K562 (cell line): ENCODE measurements around the gene TBL1X. TPM values are rescaled to one million over a fixed set of nuclear protein-coding genes. Genes with fewer than 3 reads are reported as not detected.

Experiments
- BRCA1 ChIP-seq, 2 experiments: fragments of 450-650 bp in 1 of 2; sonication (generic) in 1 of 2; formaldehyde crosslinking in 1 of 2; IDR thresholded peaks; 2 replicates each; pipeline versions ENCODE4 v1.5.0 to v1.6.1; 2017 to 2020; ENCODE audit warnings: mild to moderate bottlenecking in 1 of 2, missing genetic modification reagents in 1 of 2
- JUNB ChIP-seq: fragments of 450-650 bp; formaldehyde crosslinking; conservative IDR thresholded peaks from 2 replicates; pipeline ENCODE4 v1.4.0; 2020; ENCODE audit warnings: mild to moderate bottlenecking
- STAG1 ChIP-seq: sonication (generic); formaldehyde crosslinking; IDR thresholded peaks from 2 replicates; pipeline ENCODE4 v1.5.0; 2020; ENCODE audit warnings: missing genetic modification reagents, borderline replicate concordance
- ZBED1 ChIP-seq: IDR thresholded peaks from 2 replicates; pipeline ENCODE4 v1.6.1; 2014
- polyA plus RNA-seq, 8 experiments: library from polyadenylated mRNA; depleted of rRNA in 4 of 8; stranded (reverse) in 5 of 8; unstranded in 3 of 8; fragments of >200 nt; fragmentation: Nextera tagmentation in 2 of 8; fragmentation: Illumina TruSeq in 1 of 8; extraction: Ambion mirVana in 2 of 8; extraction: Trizol in 1 of 8; gene quantifications; 2 replicates each; pipeline versions ENCODE4 v1.2.1 to v1.2.3, GENCODE V29; 2011 to 2014; ENCODE audit warnings: inconsistent platforms in 1 of 8, missing spikeins in 1 of 8
- total RNA-seq, 7 experiments: library from RNA; depleted of rRNA in 6 of 7; stranded (reverse); fragments of >200 nt in 6 of 7; fragmentation: Illumina TruSeq in 2 of 7; extraction: Trizol in 2 of 7; gene quantifications; 2 replicates each; pipeline versions ENCODE4 v1.2.1 to v1.2.3, GENCODE V29; 2011 to 2021; ENCODE audit warnings: low replicate concordance in 1 of 7
- TF ChIP-seq, protein P1 (sequence below): fragments of 450-650 bp; IDR thresholded peaks from 2 replicates; pipeline ENCODE4 v1.6.1; 2017; ENCODE audit warnings: antibody characterized with exemption
- TF ChIP-seq, protein P2 (sequence below): fragments of 250-450 bp; sonication (Bioruptor Pico); IDR thresholded peaks from 2 replicates; pipeline ENCODE4 v1.4.0; 2020; ENCODE audit warnings: borderline replicate concordance
- TF ChIP-seq, protein P3 (sequence below): fragments of 450-650 bp; formaldehyde crosslinking; conservative IDR thresholded peaks from 2 replicates; pipeline ENCODE4 v1.4.0; 2022; ENCODE audit warnings: mild to moderate bottlenecking, missing genetic modification characterization

TBL1X gene
- total and polyA plus RNA-seq, 9 of the 15 experiments (the other 6 are each of a cell fraction or from before 2014, with no cell fraction given), result 6.0 to 49.6 (median 19.7) TPM

DNA sequence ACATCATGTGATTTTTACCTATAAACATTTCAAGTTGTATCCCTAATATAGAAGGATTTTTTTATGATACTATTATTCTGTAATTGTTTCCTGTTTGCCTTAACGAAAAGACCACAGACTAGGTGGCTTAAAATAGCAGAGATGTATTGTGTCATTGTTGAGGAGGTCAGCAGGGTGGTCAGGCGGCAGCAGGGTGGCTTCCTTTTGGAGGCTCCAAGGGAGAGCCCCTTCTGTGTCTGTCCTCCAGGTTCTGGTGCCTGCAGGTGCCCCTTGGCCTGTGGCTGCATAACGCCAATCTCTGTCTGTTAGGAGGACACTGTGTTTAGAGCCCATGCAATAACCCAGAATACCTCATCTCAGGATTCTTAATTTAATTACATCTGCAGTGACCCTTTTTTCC lies 118.1 kb downstream of the TBL1X start (continued):
- TF ChIP-seq, protein P1, sequence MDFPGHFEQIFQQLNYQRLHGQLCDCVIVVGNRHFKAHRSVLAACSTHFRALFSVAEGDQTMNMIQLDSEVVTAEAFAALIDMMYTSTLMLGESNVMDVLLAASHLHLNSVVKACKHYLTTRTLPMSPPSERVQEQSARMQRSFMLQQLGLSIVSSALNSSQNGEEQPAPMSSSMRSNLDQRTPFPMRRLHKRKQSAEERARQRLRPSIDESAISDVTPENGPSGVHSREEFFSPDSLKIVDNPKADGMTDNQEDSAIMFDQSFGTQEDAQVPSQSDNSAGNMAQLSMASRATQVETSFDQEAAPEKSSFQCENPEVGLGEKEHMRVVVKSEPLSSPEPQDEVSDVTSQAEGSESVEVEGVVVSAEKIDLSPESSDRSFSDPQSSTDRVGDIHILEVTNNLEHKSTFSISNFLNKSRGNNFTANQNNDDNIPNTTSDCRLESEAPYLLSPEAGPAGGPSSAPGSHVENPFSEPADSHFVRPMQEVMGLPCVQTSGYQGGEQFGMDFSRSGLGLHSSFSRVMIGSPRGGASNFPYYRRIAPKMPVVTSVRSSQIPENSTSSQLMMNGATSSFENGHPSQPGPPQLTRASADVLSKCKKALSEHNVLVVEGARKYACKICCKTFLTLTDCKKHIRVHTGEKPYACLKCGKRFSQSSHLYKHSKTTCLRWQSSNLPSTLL, result no peak
- TF ChIP-seq ZBED1 (no peak), BRCA1 (IDR thresholded peaks at IDR 0.05) (no peak), BRCA1 (CRISPR knock-in tag; IDR thresholded peaks at IDR 0.05) (no peak), STAG1 (CRISPR knock-in tag) (no peak), JUNB (CRISPR knock-in tag) (no peak)
- TF ChIP-seq, protein P2, sequence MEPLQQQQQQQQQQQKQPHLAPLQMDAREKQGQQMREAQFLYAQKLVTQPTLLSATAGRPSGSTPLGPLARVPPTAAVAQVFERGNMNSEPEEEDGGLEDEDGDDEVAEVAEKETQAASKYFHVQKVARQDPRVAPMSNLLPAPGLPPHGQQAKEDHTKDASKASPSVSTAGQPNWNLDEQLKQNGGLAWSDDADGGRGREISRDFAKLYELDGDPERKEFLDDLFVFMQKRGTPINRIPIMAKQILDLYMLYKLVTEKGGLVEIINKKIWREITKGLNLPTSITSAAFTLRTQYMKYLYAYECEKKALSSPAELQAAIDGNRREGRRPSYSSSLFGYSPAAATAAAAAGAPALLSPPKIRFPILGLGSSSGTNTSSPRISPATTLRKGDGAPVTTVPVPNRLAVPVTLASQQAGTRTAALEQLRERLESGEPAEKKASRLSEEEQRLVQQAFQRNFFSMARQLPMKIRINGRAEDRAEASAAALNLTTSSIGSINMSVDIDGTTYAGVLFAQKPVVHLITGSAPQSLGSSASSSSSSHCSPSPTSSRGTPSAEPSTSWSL (CRISPR knock-in tag), result no peak
- TF ChIP-seq, protein P3, sequence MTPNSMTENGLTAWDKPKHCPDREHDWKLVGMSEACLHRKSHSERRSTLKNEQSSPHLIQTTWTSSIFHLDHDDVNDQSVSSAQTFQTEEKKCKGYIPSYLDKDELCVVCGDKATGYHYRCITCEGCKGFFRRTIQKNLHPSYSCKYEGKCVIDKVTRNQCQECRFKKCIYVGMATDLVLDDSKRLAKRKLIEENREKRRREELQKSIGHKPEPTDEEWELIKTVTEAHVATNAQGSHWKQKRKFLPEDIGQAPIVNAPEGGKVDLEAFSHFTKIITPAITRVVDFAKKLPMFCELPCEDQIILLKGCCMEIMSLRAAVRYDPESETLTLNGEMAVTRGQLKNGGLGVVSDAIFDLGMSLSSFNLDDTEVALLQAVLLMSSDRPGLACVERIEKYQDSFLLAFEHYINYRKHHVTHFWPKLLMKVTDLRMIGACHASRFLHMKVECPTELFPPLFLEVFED (CRISPR knock-in tag), result no peak
- TF ChIP-seq, all 486 proteins: peak for 0
